Astrocyte of the spinal cord (primary cell): ENCODE measurements around the gene CASKIN1.

Source experiments
- DNase-seq: peaks from one replicate; pipeline ENCODE4 v3.0.0; 2011; ENCODE audit warnings: low read depth, low spot score
- H3K4me3 ChIP-seq: 2 replicates; pipeline ENCODE4 v1.5.1; 2011; ENCODE audit warnings: low read depth, mild to moderate bottlenecking, low read length, moderate library complexity
- in situ Hi-C: cut with HindIII; loops from 2 replicates; pipeline ENCODE4 v1.10.0; 2017; ENCODE audit warnings: low sequenced_read_pairs
- TF ChIP-seq, protein P1 (sequence below): IDR thresholded peaks from 2 replicates; pipeline ENCODE4 v1.5.1; 2012; ENCODE audit warnings: low read depth, mild to moderate bottlenecking, low read length, inconsistent platforms

The CASKIN1 gene

DNA sequence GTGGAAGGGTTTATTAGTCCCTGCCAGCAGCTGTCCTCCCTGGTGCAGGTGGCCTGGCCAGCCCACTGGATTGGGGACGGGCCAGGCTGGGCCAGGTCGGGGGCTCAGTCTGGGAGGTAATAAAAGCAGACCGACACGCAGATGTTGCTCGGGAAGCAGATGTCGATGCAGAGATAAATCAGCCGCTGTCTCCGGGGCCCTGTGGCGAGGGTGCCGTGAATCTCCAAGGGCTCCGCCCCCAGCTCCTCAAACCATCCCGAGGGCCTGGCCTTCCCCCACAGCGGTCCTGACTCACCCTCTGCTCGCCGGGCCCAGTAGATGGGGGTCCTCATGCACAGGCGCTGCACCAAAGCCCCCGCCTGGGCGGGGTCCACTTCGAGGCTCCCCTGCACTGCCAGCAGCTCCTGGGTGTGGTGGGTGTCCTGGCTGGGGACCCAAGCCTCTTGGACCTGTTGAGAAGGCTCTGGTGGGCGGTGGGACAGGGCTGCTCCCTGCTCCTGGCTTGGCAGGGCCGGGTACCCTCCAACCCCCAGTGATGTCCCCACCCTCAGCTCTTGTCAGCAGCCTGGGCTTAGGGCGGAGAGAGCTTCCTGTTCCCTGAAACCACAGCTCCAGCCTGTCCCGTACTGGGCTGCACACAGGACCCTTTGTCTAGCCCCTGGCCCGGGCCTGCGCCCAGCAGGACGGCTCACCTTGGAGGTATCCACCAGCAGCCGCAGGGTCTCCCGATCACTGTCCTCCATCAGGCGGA, 13.0 kb upstream of the CASKIN1 start:
- DNase-seq, result no peak
- in situ Hi-C loops, result no loop called here
- TF ChIP-seq, protein P1, sequence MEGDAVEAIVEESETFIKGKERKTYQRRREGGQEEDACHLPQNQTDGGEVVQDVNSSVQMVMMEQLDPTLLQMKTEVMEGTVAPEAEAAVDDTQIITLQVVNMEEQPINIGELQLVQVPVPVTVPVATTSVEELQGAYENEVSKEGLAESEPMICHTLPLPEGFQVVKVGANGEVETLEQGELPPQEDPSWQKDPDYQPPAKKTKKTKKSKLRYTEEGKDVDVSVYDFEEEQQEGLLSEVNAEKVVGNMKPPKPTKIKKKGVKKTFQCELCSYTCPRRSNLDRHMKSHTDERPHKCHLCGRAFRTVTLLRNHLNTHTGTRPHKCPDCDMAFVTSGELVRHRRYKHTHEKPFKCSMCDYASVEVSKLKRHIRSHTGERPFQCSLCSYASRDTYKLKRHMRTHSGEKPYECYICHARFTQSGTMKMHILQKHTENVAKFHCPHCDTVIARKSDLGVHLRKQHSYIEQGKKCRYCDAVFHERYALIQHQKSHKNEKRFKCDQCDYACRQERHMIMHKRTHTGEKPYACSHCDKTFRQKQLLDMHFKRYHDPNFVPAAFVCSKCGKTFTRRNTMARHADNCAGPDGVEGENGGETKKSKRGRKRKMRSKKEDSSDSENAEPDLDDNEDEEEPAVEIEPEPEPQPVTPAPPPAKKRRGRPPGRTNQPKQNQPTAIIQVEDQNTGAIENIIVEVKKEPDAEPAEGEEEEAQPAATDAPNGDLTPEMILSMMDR, result no peak
- H3K4me3 ChIP-seq, result no peak overlapping the region

DNA sequence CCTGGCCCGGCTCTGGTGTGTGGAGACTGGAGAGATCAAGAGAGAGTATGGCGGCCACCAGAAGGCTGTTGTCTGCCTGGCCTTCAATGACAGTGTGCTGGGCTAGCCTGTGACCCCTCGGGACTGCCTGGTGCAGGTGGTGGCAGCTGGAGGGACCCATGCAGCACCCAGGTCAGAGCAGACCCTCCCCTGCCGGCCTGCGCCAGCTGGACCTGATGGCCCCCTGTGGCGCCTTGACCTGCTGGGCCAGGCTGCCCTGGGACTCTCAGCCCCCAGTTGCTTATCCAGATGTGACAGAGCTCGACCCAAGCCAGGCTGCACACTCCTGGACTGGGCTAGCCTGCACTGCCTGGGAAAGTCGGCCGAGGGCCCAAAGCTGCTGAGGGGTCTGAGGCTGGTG, 12.4 kb upstream of the CASKIN1 start:
- in situ Hi-C loops, result no loop called here
- no peak overlapping the region for H3K4me3 ChIP-seq
- TF ChIP-seq, protein P1, result no peak
- no peak for DNase-seq

DNA sequence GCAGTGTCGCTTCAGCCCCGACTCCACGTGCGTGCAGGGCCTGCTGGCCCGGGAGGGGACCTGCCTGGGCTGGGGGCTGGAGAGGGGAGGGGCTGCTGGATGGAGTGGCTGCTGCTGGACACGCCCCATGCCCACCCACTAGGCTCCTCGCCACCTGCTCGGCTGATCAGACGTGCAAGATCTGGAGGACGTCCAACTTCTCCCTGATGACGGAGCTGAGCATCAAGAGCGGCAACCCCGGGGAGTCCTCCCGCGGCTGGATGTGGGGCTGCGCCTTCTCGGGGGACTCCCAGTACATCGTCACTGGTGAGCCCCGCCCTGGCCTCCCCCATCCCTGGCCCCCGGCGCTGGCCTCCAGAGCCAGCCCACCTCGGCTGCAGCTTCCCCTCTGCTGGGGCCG, 11.9 kb upstream of the CASKIN1 start:
- no peak for DNase-seq
- H3K4me3 ChIP-seq, result no peak overlapping the region
- TF ChIP-seq, protein P1, result no peak
- in situ Hi-C loops, result no loop called here

DNA sequence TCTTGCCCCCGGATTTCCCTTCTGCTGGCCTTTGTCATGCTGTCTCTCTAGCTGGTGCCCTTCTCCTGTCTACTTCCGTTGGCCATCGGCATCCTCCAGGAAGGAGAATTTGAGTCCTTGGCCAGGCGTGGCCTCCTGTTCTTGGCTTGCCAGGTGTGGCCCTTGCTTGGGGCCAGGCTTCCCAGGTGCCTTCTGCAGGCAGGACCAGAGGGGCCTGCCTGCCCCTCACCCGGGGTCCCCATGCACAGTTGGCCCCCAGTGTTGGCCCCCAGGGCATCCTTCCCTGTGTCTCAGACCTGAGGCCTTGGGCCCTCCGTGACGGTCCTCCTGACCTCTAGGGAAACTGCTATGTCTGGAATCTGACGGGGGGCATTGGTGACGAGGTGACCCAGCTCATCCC, 11.5 kb upstream of the CASKIN1 start:
- in situ Hi-C loops, result no loop called here
- no peak for DNase-seq
- TF ChIP-seq, protein P1, result no peak
- no peak overlapping the region for H3K4me3 ChIP-seq

DNA sequence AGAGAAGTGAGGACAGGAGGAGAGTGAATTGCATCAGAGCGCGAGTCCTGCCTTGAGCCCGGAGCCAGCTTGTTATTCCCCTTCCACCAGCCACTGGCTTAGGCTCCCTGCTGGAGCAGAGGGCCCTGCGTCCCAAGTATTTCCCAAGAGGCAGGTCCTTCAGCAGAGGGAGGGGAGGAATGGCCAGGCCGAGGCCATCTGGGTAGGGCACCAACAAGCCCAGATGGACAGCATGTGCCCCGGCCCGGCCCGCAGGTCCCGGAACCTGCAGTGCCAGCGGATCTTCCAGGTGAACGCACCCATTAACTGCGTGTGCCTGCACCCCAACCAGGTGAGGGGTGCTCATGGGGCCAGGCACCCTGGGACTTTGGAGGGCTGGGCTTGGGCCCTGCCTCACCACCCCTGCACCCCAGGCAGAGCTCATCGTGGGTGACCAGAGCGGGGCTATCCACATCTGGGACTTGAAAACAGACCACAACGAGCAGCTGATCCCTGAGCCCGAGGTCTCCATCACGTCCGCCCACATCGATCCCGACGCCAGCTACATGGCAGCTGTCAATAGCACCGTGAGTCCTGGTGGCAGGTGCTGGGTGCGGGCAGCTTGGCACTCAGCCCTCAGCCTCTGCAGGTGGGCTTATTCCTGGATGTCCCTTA, 10.5 kb upstream of the CASKIN1 start:
- no peak overlapping the region for H3K4me3 ChIP-seq
- no peak for DNase-seq
- in situ Hi-C loops, result no loop called here
- TF ChIP-seq, protein P1, result no peak

DNA sequence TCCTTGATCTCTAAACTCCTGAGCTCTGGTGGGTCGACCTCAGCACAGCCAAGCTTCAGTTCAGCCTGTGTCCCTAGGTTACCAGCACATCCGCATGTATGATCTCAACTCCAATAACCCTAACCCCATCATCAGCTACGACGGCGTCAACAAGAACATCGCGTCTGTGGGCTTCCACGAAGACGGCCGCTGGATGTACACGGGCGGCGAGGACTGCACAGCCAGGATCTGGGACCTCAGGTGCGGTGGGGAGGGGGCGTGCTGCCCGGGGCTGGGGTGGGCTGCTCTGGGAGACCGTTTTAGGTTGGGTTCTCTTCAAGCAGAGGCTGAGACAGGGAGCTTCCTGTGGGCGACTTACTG, 10.0 kb upstream of the CASKIN1 start:
- peak overlapping the region; percentile 80 for H3K4me3 ChIP-seq
- in situ Hi-C loops, result no loop called here
- TF ChIP-seq, protein P1, result no peak
- no peak for DNase-seq
